ENCODE measurements around the gene PHF1. TPM values are rescaled to one million over a fixed set of nuclear protein-coding genes. Genes with fewer than 3 reads are reported as not detected.

PHF1 gene
- total and polyA plus RNA-seq, 2 of the 13 experiments (the other 11 are each of a cell fraction or from before 2014, with no cell fraction given): 25.4 to 61.9 TPM

GRCh38 chr6:33391278-33391921, 19.4 kb upstream of the PHF1 start, which contains the start of gene KIFC1 (continued):
- TF ChIP-seq HINFP (CRISPR knock-in tag; IDR thresholded peaks at IDR 0.05; ENCODE audit: low read depth) (peak; percentile 84), ZHX2 (IDR thresholded peaks at IDR 0.05; ENCODE audit: low read depth) (peak; percentile 99), ZHX2 (CRISPR knock-in tag; IDR thresholded peaks at IDR 0.05; ENCODE audit: borderline replicate concordance) (no peak), SSRP1 (CRISPR knock-in tag; IDR thresholded peaks at IDR 0.05) (no peak), ZNF274 (CRISPR knock-in tag; IDR thresholded peaks at IDR 0.05) (no peak; the same call in none of the 2 replicates), MAX (IDR thresholded peaks at IDR 0.05) (peak; percentile 96), HNRNPH1 (optimal IDR thresholded peaks at IDR 0.05; ENCODE audit: low read depth, low read length) (no peak), ZNF251 (CRISPR knock-in tag; IDR thresholded peaks at IDR 0.05) (0 out of 2 replicates have a peak, but pooled peaks have one; percentile 17), ZNF607 (CRISPR knock-in tag; IDR thresholded peaks at IDR 0.05; ENCODE audit: borderline replicate concordance) (peak; percentile 28), ZNF710 (CRISPR knock-in tag; IDR thresholded peaks at IDR 0.05; ENCODE audit: borderline replicate concordance) (0 out of 2 replicates have a peak, but pooled peaks have one; percentile 29), HOXA7 (CRISPR knock-in tag; IDR thresholded peaks at IDR 0.05) (peak; percentile 83; the same call in 1 of the 2 replicates), ZBTB1 (CRISPR knock-in tag; IDR thresholded peaks at IDR 0.05; ENCODE audit: borderline replicate concordance) (no peak), ZBTB33 (CRISPR knock-in tag; IDR thresholded peaks at IDR 0.05) (peak; percentile 79), ZBTB26 (CRISPR knock-in tag; IDR thresholded peaks at IDR 0.05; ENCODE audit: borderline replicate concordance) (peak; percentile 78), EEA1 (CRISPR knock-in tag; IDR thresholded peaks at IDR 0.05; ENCODE audit: borderline replicate concordance) (no peak; the same call in 1 of the 2 replicates)
